Kidney epithelial cell (primary cell): ENCODE data around the gene CNTNAP2. TPM values are rescaled to one million over a fixed set of nuclear protein-coding genes. Genes with fewer than 3 reads are reported as not detected.

Source experiments
- DNase-seq: peaks from one replicate; pipeline ENCODE4 v3.0.0-alpha.2; 2010; ENCODE audit warnings: low read depth
- H3K27me3 ChIP-seq: 2 replicates; pipeline ENCODE4 v1.6.0; 2011; ENCODE audit warnings: low read length; ENCODE audit not compliant: control insufficient read depth, insufficient read depth
- H3K36me3 ChIP-seq: 2 replicates; pipeline ENCODE4 v1.5.1; 2011; ENCODE audit warnings: low read length; ENCODE audit not compliant: control insufficient read depth, insufficient read depth
- H3K4me3 ChIP-seq: 2 replicates; pipeline ENCODE4 v1.5.1; 2011; ENCODE audit warnings: low read depth, mild to moderate bottlenecking, control low read depth, low read length
- CTCF ChIP-seq: IDR thresholded peaks from 2 replicates; pipeline ENCODE4 v1.5.1; 2011; ENCODE audit warnings: mild to moderate bottlenecking, moderate library complexity, low read length, control low read depth, inconsistent platforms; ENCODE audit not compliant: insufficient read depth, poor library complexity, severe bottlenecking
- total RNA-seq: library from RNA; depleted of rRNA; stranded (reverse); fragments of >200 nt; gene quantifications from 2 replicates; pipeline ENCODE4 v1.2.3, GENCODE V29; 2015

The CNTNAP2 gene
- total RNA-seq, 1 donor from 2014 or later: 14.0 TPM

GRCh38 chr7:148385009-148385682 lies 2268.5 kb downstream of the CNTNAP2 start:
- H3K27me3 ChIP-seq: no peaks in the 10 kb centered on the region
- H3K4me3 ChIP-seq: no peak overlapping the region
- TF ChIP-seq CTCF: no peak
- no peaks in the 10 kb centered on the region for H3K36me3 ChIP-seq
- DNase-seq: no peak

- Histone ChIP-seq H3K4me3 (no peak overlapping the region), H3K36me3 (no peaks in the 10 kb centered on the region), H3K27me3 (peaks cover under 1% of the 10 kb centered on the region)
- TF ChIP-seq CTCF: no peak
- DNase-seq: no peak
Observed at GRCh38 chr7:148390381-148390780, 2273.8 kb downstream of the CNTNAP2 start.

- Histone ChIP-seq H3K27me3 (peaks cover 5% of the 10 kb centered on the region), H3K4me3 (no peak overlapping the region), H3K36me3 (no peaks in the 10 kb centered on the region)
- DNase-seq: no peak
- no peak for TF ChIP-seq CTCF
Observed at GRCh38 chr7:148391591-148391990, 2275.0 kb downstream of the CNTNAP2 start.

GRCh38 chr7:148394582-148394981 lies 2278.0 kb downstream of the CNTNAP2 start:
- H3K36me3 ChIP-seq: no peaks in the 10 kb centered on the region
- TF ChIP-seq CTCF: no peak
- H3K27me3 ChIP-seq: peaks cover 5% of the 10 kb centered on the region
- no peak overlapping the region for H3K4me3 ChIP-seq
- no peak for DNase-seq

- DNase-seq: no peak
- no peaks in the 10 kb centered on the region for H3K36me3 ChIP-seq
- peaks cover 5% of the 10 kb centered on the region for H3K27me3 ChIP-seq
- H3K4me3 ChIP-seq: no peak overlapping the region
- no peak for TF ChIP-seq CTCF
Observed at GRCh38 chr7:148395352-148395811, 2278.8 kb downstream of the CNTNAP2 start.

GRCh38 chr7:148395990-148396716 lies 2279.6 kb downstream of the CNTNAP2 start:
- no peak for DNase-seq
- Histone ChIP-seq H3K4me3 (no peak overlapping the region), H3K27me3 (peaks cover 5% of the 10 kb centered on the region), H3K36me3 (no peaks in the 10 kb centered on the region)
- TF ChIP-seq CTCF: no peak
